ENCODE measurements around the gene POU2F2. TPM values are rescaled to one million over a fixed set of nuclear protein-coding genes. Genes with fewer than 3 reads are reported as not detected.

Gene POU2F2
- total and polyA plus RNA-seq, 2 donors (not counting 3 experiments of a cell fraction or from before 2014, with no cell fraction given): 4.0 to 4.1 TPM

DNA sequence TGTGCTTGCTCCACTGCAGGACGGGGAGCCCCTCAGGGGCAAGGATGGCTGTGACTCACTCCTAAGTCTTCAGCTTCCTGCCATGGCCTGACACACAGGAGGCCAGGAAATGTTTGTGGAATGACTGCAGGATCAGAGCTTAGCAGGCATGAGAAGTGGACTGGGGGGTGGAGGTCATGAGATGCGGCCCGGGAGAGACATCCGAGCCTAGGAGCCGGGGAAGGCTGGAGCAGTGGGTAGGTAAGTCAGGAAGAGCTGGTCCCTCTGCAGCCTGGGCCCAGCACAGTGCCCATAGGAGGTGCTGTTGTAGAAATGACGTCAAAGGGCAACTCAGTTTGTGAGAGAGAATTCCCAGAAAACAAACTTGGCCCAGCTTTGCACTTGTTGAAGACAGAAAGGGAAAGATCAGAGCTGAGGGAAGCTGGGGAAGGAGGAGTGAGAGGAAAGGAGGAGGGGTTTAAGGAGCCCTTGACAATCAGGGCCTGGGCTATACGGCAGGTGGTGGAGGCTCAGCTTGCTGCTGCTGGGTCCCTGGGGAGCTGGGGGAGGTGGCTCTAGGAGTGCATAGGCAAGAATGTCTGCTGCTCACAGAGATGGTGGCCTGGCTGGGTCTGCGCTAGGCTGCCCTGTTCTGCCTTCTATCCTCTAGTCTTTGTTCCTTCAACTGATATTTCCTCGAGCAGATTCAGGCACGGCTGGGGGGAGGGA is 18.5 kb downstream of the POU2F2 start:
- Histone ChIP-seq H3K9me3 (replicated peaks; ENCODE audit: control insufficient read depth, insufficient read depth, low read length) (no peaks in the 10 kb centered on the region), H3K36me3 (ENCODE audit: control insufficient read depth in 2 of 2, extremely low read depth in 1 of 2, insufficient read depth in 2 of 2, low read length in 2 of 2) (peaks cover 0 to 2% of the 10 kb centered on the region in 2 experiments), H3K4me3 (replicated peaks in 1 of 3; ENCODE audit: insufficient read depth in 1 of 3, low read depth in 1 of 3, low read length in 3 of 3) (no peak overlapping the region), H3K9me1 (replicated peaks; ENCODE audit: control insufficient read depth, extremely low read depth, insufficient read depth, low read length) (no peaks in the 10 kb centered on the region), H4K20me1 (replicated peaks; ENCODE audit: control insufficient read depth, extremely low read depth, insufficient read depth, low read length) (no peaks in the 10 kb centered on the region), H3K4me1 (ENCODE audit: control insufficient read depth, extremely low read depth, insufficient read depth, low read length) (peaks cover 29% of the 10 kb centered on the region), H2AFZ (ENCODE audit: low read depth, low read length) (peak overlapping the region; percentile 22), H3K4me2 (ENCODE audit: insufficient read depth, low read length) (peak overlapping the region; percentile 44), H3K27me3 (ENCODE audit: control insufficient read depth in 2 of 2, insufficient read depth in 2 of 2, low read length in 2 of 2) (no peaks in the 10 kb centered on the region), H3K79me2 (ENCODE audit: control insufficient read depth, insufficient read depth, low read length) (no peaks in the 10 kb centered on the region), H3K9ac (replicated peaks; ENCODE audit: extremely low read depth, insufficient read depth, low read length) (peak overlapping the region; percentile 56), H3K27ac (ENCODE audit: insufficient read depth, low read depth, low read length) (peak overlapping the region; percentile 88)
- FAIRE-seq (peak; percentile 100), DNase-seq (ENCODE audit: low read depth, low spot score) (peak; percentile 97)
- BruUV-seq (replicated peaks): TSS peak; percentile 19
- ChIA-PET POLR2A (interaction anchor here (0.6 to 1.4 kb wide), 3 partner anchors 10 to 28 kb away, joined by 3 to 11 read pairs (median 4); no protein-coding TSS in a partner anchor), CTCF (interaction anchor here (0.8 to 4.1 kb wide), 21 partner anchors 9 to 325 kb away, joined by 3 to 31 read pairs (median 4); partner anchors contain the start of genes GSK3A and POU2F2)
- TF ChIP-seq EZH2 (IDR thresholded peaks at IDR 0.05; ENCODE audit: borderline replicate concordance, low read depth, low read length, severe bottlenecking): no peak
- TF ChIP-seq, protein P1, sequence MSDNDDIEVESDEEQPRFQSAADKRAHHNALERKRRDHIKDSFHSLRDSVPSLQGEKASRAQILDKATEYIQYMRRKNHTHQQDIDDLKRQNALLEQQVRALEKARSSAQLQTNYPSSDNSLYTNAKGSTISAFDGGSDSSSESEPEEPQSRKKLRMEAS (IDR thresholded peaks at IDR 0.05; ENCODE audit: insufficient read depth, insufficient read length): no peak
- no peak for TF ChIP-seq GATA2 (IDR thresholded peaks at IDR 0.05; ENCODE audit: insufficient read depth, insufficient read length, low read depth, low read length)
- TF ChIP-seq, protein P2, sequence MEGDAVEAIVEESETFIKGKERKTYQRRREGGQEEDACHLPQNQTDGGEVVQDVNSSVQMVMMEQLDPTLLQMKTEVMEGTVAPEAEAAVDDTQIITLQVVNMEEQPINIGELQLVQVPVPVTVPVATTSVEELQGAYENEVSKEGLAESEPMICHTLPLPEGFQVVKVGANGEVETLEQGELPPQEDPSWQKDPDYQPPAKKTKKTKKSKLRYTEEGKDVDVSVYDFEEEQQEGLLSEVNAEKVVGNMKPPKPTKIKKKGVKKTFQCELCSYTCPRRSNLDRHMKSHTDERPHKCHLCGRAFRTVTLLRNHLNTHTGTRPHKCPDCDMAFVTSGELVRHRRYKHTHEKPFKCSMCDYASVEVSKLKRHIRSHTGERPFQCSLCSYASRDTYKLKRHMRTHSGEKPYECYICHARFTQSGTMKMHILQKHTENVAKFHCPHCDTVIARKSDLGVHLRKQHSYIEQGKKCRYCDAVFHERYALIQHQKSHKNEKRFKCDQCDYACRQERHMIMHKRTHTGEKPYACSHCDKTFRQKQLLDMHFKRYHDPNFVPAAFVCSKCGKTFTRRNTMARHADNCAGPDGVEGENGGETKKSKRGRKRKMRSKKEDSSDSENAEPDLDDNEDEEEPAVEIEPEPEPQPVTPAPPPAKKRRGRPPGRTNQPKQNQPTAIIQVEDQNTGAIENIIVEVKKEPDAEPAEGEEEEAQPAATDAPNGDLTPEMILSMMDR (IDR thresholded peaks at IDR 0.05; ENCODE audit: extremely low read depth in 1 of 2, insufficient read depth in 1 of 2, low read depth in 1 of 2, low read length in 2 of 2): peak; percentile 26 to 47
- peak; percentile 94 for TF ChIP-seq POLR2AphosphoS5 (IDR thresholded peaks at IDR 0.05; ENCODE audit: insufficient read depth, low read depth, low read length)
- TF ChIP-seq MYC (IDR thresholded peaks at IDR 0.05; ENCODE audit: low read depth, low read length): no peak
- TF ChIP-seq JUN (IDR thresholded peaks at IDR 0.05; ENCODE audit: borderline replicate concordance, insufficient read depth, insufficient read length, low read depth): peak; percentile 96
- TF ChIP-seq FOS (IDR thresholded peaks at IDR 0.05; ENCODE audit: borderline replicate concordance, insufficient read depth, low read length): peak; percentile 100
- peak; percentile 42 for TF ChIP-seq POLR2A (IDR thresholded peaks at IDR 0.05; ENCODE audit: low read depth, low read length)
- intact Hi-C loops (cut with micrococcal nuclease): loop anchor here (1.0 to 2.0 kb wide), 4 partner anchors 8 to 212 kb away; partner anchors contain the start of gene MEGF8
- dilution Hi-C loops (cut with MboI; ENCODE audit: extremely low pct_ligation_motif_present, low sequenced_read_pairs): no loop called here
